WTC11 (cell line): Measurements from ENCODE around the gene IGFN1. TPM values are rescaled to one million over a fixed set of nuclear protein-coding genes. Genes with fewer than 3 reads are reported as not detected.

Experiments
- ATAC-seq: fragments of 200-7000 bp; cut with Tn5 transposase; 2 replicates; pipeline ENCODE4 v1.10.0; 2021; ENCODE audit warnings: mild to moderate bottlenecking, moderate library complexity
- CTCF ChIA-PET: fragments of 300-600 bp; sonication (Branson Sonifier 250); formaldehyde crosslinking; loops from one replicate; lab custom pipeline; 2021; ENCODE audit warnings: antibody characterized with exemption; lab: Charles Lee
- POLR2A ChIA-PET: fragments of 350-600 bp; sonication (Branson Sonifier 250); formaldehyde crosslinking; loops from one replicate; lab custom pipeline; 2021; ENCODE audit warnings: antibody characterized with exemption; lab: Charles Lee
- DNase-seq: peaks from one replicate; pipeline ENCODE4 v3.0.0; 2021; ENCODE audit warnings: low spot score
- H3K27ac Mint-ChIP-seq: 2 replicates; pipeline ENCODE4 v1.8.0; 2021; ENCODE audit warnings: mixed read lengths
- H3K27me3 Mint-ChIP-seq: 2 replicates; pipeline ENCODE4 v1.8.0; 2021; ENCODE audit warnings: low read depth, mild to moderate bottlenecking, moderate library complexity, mixed read lengths
- H3K36me3 Mint-ChIP-seq: 2 replicates; pipeline ENCODE4 v1.8.0; 2021; ENCODE audit warnings: mixed read lengths
- H3K4me1 Mint-ChIP-seq: 2 replicates; pipeline ENCODE4 v1.8.0; 2022; ENCODE audit warnings: mixed read lengths
- H3K4me3 Mint-ChIP-seq: 2 replicates; pipeline ENCODE4 v1.8.0; 2021; ENCODE audit warnings: mild to moderate bottlenecking, moderate library complexity, mixed read lengths
- H3K9me3 Mint-ChIP-seq: 2 replicates; pipeline ENCODE4 v1.8.0; 2021; ENCODE audit warnings: mixed read lengths
- ELF4 ChIP-seq: sonication (generic); formaldehyde crosslinking; IDR thresholded peaks from 2 replicates; pipeline ENCODE4 v1.8.1; 2022; ENCODE audit warnings: low read depth, mild to moderate bottlenecking, moderate library complexity, missing genetic modification reagents
- ESRRA ChIP-seq: sonication (generic); formaldehyde crosslinking; IDR thresholded peaks from 2 replicates; pipeline ENCODE4 v1.8.1; 2022; ENCODE audit warnings: mild to moderate bottlenecking, missing genetic modification reagents, borderline replicate concordance
- FOXJ3 ChIP-seq: sonication (generic); formaldehyde crosslinking; IDR thresholded peaks from 2 replicates; pipeline ENCODE4 v1.9.0; 2021; ENCODE audit warnings: missing genetic modification reagents, mild to moderate bottlenecking, borderline replicate concordance
- GRHL2 ChIP-seq: fragments of 250-450 bp; sonication (Bioruptor Pico); IDR thresholded peaks from 2 replicates; pipeline ENCODE4 v1.8.0; 2022; ENCODE audit warnings: mild to moderate bottlenecking, moderate library complexity; ENCODE audit not compliant: insufficient replicate concordance, severe bottlenecking
- IRF2 ChIP-seq: sonication (generic); formaldehyde crosslinking; IDR thresholded peaks from 2 replicates; pipeline ENCODE4 v1.8.0; 2022; ENCODE audit warnings: low read depth, missing genetic modification reagents, borderline replicate concordance
- KAT7 ChIP-seq: sonication (generic); formaldehyde crosslinking; IDR thresholded peaks from 2 replicates; pipeline ENCODE4 v1.8.1; 2023; ENCODE audit warnings: missing genetic modification reagents, mild to moderate bottlenecking, borderline replicate concordance
- MXD4 ChIP-seq: fragments of 250-450 bp; sonication (Bioruptor Pico); IDR thresholded peaks from 2 replicates; pipeline ENCODE4 v1.8.0; 2021; ENCODE audit warnings: mild to moderate bottlenecking, moderate library complexity, borderline replicate concordance
- PRRX2 ChIP-seq: fragments of 250-450 bp; sonication (Bioruptor Pico); IDR thresholded peaks from 2 replicates; pipeline ENCODE4 v1.8.0; 2021; ENCODE audit warnings: mild to moderate bottlenecking
- SP1 ChIP-seq: sonication (generic); formaldehyde crosslinking; conservative IDR thresholded peaks from 2 replicates; pipeline ENCODE4 v1.8.1; 2022; ENCODE audit warnings: missing genetic modification reagents
- ZNF232 ChIP-seq: sonication (generic); formaldehyde crosslinking; IDR thresholded peaks from 2 replicates; pipeline ENCODE4 v1.8.0; 2022; ENCODE audit warnings: mild to moderate bottlenecking, missing genetic modification reagents
- ZNF396 ChIP-seq: fragments of 250-450 bp; sonication (Bioruptor Pico); IDR thresholded peaks from 2 replicates; pipeline ENCODE4 v1.8.0; 2021; ENCODE audit warnings: mild to moderate bottlenecking, moderate library complexity, borderline replicate concordance
- total RNA-seq: library from RNA; stranded (reverse); gene quantifications from 3 replicates; pipeline ENCODE4 v1.2.3, GENCODE V29; 2021
- TF ChIP-seq, protein P1 (sequence below): sonication (generic); formaldehyde crosslinking; IDR thresholded peaks from 2 replicates; pipeline ENCODE4 v1.8.1; 2023; ENCODE audit warnings: mild to moderate bottlenecking, missing genetic modification reagents, moderate library complexity
- TF ChIP-seq, protein P2 (sequence below): sonication (generic); formaldehyde crosslinking; IDR thresholded peaks from 2 replicates; pipeline ENCODE4 v1.8.1; 2022; ENCODE audit warnings: low read depth, mild to moderate bottlenecking, moderate library complexity, missing genetic modification reagents, borderline replicate concordance
- TF ChIP-seq, protein P3 (sequence below): sonication (generic); formaldehyde crosslinking; IDR thresholded peaks from 2 replicates; pipeline ENCODE4 v1.8.0; 2022; ENCODE audit warnings: missing genetic modification reagents
- TF ChIP-seq, protein P4 (sequence below): fragments of 250-450 bp; sonication (Bioruptor Pico); IDR thresholded peaks from 2 replicates; pipeline ENCODE4 v1.9.0; 2021; ENCODE audit warnings: mild to moderate bottlenecking

IGFN1 gene
- total RNA-seq, 1 experiment from 2014 or later = 0.11 TPM

DNA sequence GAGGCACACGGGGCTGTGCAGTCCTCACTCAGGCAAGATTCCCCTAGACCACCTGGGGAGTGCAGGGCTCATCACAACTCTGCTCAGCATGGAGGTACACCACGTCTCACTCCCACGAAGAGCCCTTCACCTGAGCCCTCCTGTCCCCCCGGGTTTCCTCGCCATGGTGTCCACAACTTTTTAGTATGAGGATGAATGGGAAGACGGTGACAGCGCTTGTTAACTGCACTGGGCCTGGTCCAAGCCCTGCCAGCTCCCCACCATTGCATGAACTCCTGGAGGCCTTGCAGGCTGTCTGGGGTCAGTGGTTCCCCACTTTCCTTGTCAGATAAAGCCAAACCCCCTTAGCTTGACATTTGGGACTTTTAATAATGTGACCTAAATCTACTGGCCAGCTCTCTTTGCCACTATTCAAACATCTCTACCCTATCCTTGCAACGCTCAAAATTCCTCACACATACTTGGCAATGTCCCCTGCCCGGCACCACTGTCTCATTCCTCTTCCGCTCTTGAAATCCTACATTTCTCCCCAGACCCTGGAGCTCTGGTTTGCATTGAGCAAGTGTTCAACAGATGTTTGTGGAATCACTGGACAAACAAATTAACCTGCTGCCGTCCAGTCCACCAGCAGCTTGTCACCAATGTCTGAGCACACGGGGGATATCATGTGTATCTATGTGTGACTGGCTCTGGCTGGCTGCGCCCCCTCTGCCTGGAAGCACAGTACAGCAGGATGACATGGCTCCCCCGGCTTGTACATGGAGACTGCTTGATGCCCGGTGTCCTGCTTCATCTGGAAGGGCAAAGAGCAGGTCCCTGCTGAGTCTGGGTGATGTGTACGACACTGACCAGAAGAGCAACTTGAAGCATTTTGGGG lies 47.5 kb upstream of the IGFN1 start:
- no peaks in the 10 kb centered on the region for H3K9me3 Mint-ChIP-seq
- TF ChIP-seq ESRRA (CRISPR knock-in tag) (no peak), ZNF232 (CRISPR knock-in tag) (no peak), SP1 (no peak), KAT7 (CRISPR knock-in tag) (no peak), ZNF396 (CRISPR knock-in tag) (no peak), IRF2 (CRISPR knock-in tag) (no peak), PRRX2 (CRISPR knock-in tag) (no peak), FOXJ3 (CRISPR knock-in tag) (no peak), ELF4 (CRISPR knock-in tag) (no peak), MXD4 (CRISPR knock-in tag) (no peak), GRHL2 (CRISPR knock-in tag) (no peak)
- TF ChIP-seq, protein P1, sequence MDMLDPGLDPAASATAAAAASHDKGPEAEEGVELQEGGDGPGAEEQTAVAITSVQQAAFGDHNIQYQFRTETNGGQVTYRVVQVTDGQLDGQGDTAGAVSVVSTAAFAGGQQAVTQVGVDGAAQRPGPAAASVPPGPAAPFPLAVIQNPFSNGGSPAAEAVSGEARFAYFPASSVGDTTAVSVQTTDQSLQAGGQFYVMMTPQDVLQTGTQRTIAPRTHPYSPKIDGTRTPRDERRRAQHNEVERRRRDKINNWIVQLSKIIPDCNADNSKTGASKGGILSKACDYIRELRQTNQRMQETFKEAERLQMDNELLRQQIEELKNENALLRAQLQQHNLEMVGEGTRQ (CRISPR knock-in tag) = no peak
- TF ChIP-seq, protein P2, sequence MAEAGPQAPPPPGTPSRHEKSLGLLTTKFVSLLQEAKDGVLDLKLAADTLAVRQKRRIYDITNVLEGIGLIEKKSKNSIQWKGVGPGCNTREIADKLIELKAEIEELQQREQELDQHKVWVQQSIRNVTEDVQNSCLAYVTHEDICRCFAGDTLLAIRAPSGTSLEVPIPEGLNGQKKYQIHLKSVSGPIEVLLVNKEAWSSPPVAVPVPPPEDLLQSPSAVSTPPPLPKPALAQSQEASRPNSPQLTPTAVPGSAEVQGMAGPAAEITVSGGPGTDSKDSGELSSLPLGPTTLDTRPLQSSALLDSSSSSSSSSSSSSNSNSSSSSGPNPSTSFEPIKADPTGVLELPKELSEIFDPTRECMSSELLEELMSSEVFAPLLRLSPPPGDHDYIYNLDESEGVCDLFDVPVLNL (CRISPR knock-in tag) = no peak
- TF ChIP-seq, protein P3, sequence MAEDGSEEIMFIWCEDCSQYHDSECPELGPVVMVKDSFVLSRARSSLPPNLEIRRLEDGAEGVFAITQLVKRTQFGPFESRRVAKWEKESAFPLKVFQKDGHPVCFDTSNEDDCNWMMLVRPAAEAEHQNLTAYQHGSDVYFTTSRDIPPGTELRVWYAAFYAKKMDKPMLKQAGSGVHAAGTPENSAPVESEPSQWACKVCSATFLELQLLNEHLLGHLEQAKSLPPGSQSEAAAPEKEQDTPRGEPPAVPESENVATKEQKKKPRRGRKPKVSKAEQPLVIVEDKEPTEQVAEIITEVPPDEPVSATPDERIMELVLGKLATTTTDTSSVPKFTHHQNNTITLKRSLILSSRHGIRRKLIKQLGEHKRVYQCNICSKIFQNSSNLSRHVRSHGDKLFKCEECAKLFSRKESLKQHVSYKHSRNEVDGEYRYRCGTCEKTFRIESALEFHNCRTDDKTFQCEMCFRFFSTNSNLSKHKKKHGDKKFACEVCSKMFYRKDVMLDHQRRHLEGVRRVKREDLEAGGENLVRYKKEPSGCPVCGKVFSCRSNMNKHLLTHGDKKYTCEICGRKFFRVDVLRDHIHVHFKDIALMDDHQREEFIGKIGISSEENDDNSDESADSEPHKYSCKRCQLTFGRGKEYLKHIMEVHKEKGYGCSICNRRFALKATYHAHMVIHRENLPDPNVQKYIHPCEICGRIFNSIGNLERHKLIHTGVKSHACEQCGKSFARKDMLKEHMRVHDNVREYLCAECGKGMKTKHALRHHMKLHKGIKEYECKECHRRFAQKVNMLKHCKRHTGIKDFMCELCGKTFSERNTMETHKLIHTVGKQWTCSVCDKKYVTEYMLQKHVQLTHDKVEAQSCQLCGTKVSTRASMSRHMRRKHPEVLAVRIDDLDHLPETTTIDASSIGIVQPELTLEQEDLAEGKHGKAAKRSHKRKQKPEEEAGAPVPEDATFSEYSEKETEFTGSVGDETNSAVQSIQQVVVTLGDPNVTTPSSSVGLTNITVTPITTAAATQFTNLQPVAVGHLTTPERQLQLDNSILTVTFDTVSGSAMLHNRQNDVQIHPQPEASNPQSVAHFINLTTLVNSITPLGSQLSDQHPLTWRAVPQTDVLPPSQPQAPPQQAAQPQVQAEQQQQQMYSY (CRISPR knock-in tag) = no peak
- TF ChIP-seq, protein P4, sequence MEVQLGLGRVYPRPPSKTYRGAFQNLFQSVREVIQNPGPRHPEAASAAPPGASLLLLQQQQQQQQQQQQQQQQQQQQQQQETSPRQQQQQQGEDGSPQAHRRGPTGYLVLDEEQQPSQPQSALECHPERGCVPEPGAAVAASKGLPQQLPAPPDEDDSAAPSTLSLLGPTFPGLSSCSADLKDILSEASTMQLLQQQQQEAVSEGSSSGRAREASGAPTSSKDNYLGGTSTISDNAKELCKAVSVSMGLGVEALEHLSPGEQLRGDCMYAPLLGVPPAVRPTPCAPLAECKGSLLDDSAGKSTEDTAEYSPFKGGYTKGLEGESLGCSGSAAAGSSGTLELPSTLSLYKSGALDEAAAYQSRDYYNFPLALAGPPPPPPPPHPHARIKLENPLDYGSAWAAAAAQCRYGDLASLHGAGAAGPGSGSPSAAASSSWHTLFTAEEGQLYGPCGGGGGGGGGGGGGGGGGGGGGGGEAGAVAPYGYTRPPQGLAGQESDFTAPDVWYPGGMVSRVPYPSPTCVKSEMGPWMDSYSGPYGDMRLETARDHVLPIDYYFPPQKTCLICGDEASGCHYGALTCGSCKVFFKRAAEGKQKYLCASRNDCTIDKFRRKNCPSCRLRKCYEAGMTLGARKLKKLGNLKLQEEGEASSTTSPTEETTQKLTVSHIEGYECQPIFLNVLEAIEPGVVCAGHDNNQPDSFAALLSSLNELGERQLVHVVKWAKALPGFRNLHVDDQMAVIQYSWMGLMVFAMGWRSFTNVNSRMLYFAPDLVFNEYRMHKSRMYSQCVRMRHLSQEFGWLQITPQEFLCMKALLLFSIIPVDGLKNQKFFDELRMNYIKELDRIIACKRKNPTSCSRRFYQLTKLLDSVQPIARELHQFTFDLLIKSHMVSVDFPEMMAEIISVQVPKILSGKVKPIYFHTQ (CRISPR knock-in tag) = no peak
- no peaks in the 10 kb centered on the region for H3K27me3 Mint-ChIP-seq
- H3K27ac Mint-ChIP-seq = no peak overlapping the region
- ATAC-seq = no peak
- H3K4me1 Mint-ChIP-seq = no peaks in the 10 kb centered on the region
- ChIA-PET CTCF (interaction anchor here (1.0 to 1.1 kb wide), 2 partner anchors 11 to 72 kb away, joined by 4 read pairs; partner anchors contain the start of gene TMEM9), POLR2A (no interaction called here)
- peaks cover 70% of the 10 kb centered on the region for H3K36me3 Mint-ChIP-seq
- no peak overlapping the region for H3K4me3 Mint-ChIP-seq
- DNase-seq = no peak
